ENCODE results near the gene SOD3. TPM values are rescaled to one million over a fixed set of nuclear protein-coding genes. Genes with fewer than 3 reads are reported as not detected.

The SOD3 gene
- total RNA-seq, 1 experiment from 2014 or later, result 0.63 TPM

GRCh38 chr4:24840826-24841543 is 45.6 kb downstream of the SOD3 start:
- DNase-seq (ENCODE audit: low read depth), result no peak

GRCh38 chr4:24842356-24842755 is 47.0 kb downstream of the SOD3 start:
- no peak for DNase-seq (ENCODE audit: low read depth)

GRCh38 chr4:24843096-24843495 is 47.7 kb downstream of the SOD3 start:
- DNase-seq (ENCODE audit: low read depth), result no peak

GRCh38 chr4:24845132-24845531 is 49.8 kb downstream of the SOD3 start:
- DNase-seq (ENCODE audit: low read depth), result no peak

GRCh38 chr4:24845902-24846301 is 50.5 kb downstream of the SOD3 start:
- DNase-seq (ENCODE audit: low read depth), result no peak

- DNase-seq (ENCODE audit: low read depth), result no peak
Observed at GRCh38 chr4:24846716-24847115, 51.3 kb downstream of the SOD3 start.

- DNase-seq (ENCODE audit: low read depth), result no peak
Observed at GRCh38 chr4:24849351-24849750, 54.0 kb downstream of the SOD3 start.

- DNase-seq (ENCODE audit: low read depth), result no peak
Observed at GRCh38 chr4:24849756-24850155, 54.4 kb downstream of the SOD3 start.

Other genes starting within 250 kb of the SOD3 start
- 174 and 194 TPM in 2 replicates for gene DHX15, start 211.0 kb upstream of the SOD3 start, total RNA-seq (2014; rRNA removed; shearing (Covaris generic))
- gene CCDC149, start 117.5 kb downstream of the SOD3 start, total RNA-seq (2014; rRNA removed; shearing (Covaris generic)), result 3.6 and 11.0 TPM in 2 replicates
- gene LGI2, start 235.4 kb downstream of the SOD3 start, total RNA-seq (2014; rRNA removed; shearing (Covaris generic)), result 0.03 and 0.06 TPM in 2 replicates